ENCODE measurements around the gene FMR1NB. TPM values are rescaled to one million over a fixed set of nuclear protein-coding genes. Genes with fewer than 3 reads are reported as not detected.

The FMR1NB gene
- total and polyA plus RNA-seq, 2 of the 4 experiments (the other 2 are of a cell fraction) = not detected

GRCh38 chrX:147953976-147954375, 27.2 kb upstream of the FMR1NB start:
- DNase-seq = no peak

More at GRCh38 chrX:147953976-147954375, 27.2 kb upstream of the FMR1NB start:
- no CpG with 5 or more reads among the region's 2 CpGs for WGBS, 2 experiments (ENCODE audit: extremely low coverage in 2 of 2, insufficient read length in 1 of 2)
- Histone ChIP-seq H3K56ac (ENCODE audit: extremely low read depth, insufficient read depth, low read length) (no peak overlapping the region), H2BK15ac (ENCODE audit: low read depth, low read length) (no peak overlapping the region), H2AK5ac (ENCODE audit: low read depth, low read length) (no peak overlapping the region), H3K9me1 (ENCODE audit: insufficient read depth, low read length) (no peaks in the 10 kb centered on the region), H3K14ac (replicated peaks; ENCODE audit: low read depth, low read length) (no peak overlapping the region), H3K27ac (ENCODE audit: insufficient read depth, low read length) (no peak overlapping the region), H3K9ac (ENCODE audit: low read depth, low read length) (no peak overlapping the region), H3K4me1 (ENCODE audit: control insufficient read depth, insufficient read depth, low read length) (no peaks in the 10 kb centered on the region), H3K18ac (ENCODE audit: low read depth, low read length) (no peak overlapping the region), H3K36me3 (ENCODE audit: control insufficient read depth, insufficient read depth, low read length) (no peaks in the 10 kb centered on the region), H4K20me1 (ENCODE audit: insufficient read depth, low read length) (no peaks in the 10 kb centered on the region), H2BK5ac (ENCODE audit: low read depth, low read length, poor library complexity, severe bottlenecking) (no peak overlapping the region), H3K27me3 (ENCODE audit: control insufficient read depth, insufficient read depth, low read length) (no peaks in the 10 kb centered on the region), H2BK20ac (ENCODE audit: low read depth, low read length) (no peak overlapping the region), H4K91ac (ENCODE audit: insufficient read depth, low read depth, low read length) (no peak overlapping the region), H3K4ac (ENCODE audit: low read depth, low read length) (no peak overlapping the region), H4K8ac (ENCODE audit: low read depth in 2 of 2, low read length in 2 of 2) (no peak overlapping the region), H4K5ac (ENCODE audit: low read depth, low read length) (no peak overlapping the region), H3K9me3 (ENCODE audit: control insufficient read depth, insufficient read depth, low read length) (no peaks in the 10 kb centered on the region), H3K79me1 (ENCODE audit: low read depth in 1 of 2, low read length in 2 of 2) (no peaks in the 10 kb centered on the region), H3K4me3 (ENCODE audit: insufficient read depth, low read depth, low read length) (no peak overlapping the region), H3K23ac (ENCODE audit: low read depth, low read length) (no peak overlapping the region), H2AFZ (replicated peaks; ENCODE audit: low read length, poor library complexity) (no peak overlapping the region), H2AK9ac (replicated peaks; ENCODE audit: low read depth, low read length, poor library complexity) (no peak overlapping the region), H3K4me2 (ENCODE audit: low read depth, low read length) (no peak overlapping the region), H2BK120ac (ENCODE audit: low read depth, low read length) (no peak overlapping the region)
- POLR2A ChIA-PET (ENCODE audit: unreplicated experiment) = no interaction called here
- TF ChIP-seq MXI1 (IDR thresholded peaks at IDR 0.05; ENCODE audit: borderline replicate concordance, low read depth, low read length) (no peak), FOS (IDR thresholded peaks at IDR 0.05; ENCODE audit: low read depth, low read length) (no peak), SMC3 (IDR thresholded peaks at IDR 0.05; ENCODE audit: low read depth, low read length) (no peak), MAFK (IDR thresholded peaks at IDR 0.05; ENCODE audit: low read depth, low read length) (no peak), CTCF (conservative IDR thresholded peaks at IDR 0.05; ENCODE audit: low read depth, low read length) (no peak), RFX5 (IDR thresholded peaks at IDR 0.05; ENCODE audit: low read depth, low read length) (no peak), ELK1 (IDR thresholded peaks at IDR 0.05; ENCODE audit: borderline replicate concordance, low read depth, low read length) (no peak), MAZ (IDR thresholded peaks at IDR 0.05; ENCODE audit: borderline replicate concordance, low read depth, low read length) (no peak), BHLHE40 (IDR thresholded peaks at IDR 0.05; ENCODE audit: low read depth, low read length) (no peak), POLR2A (IDR thresholded peaks at IDR 0.05; ENCODE audit: low read depth, low read length) (no peak), RAD21 (IDR thresholded peaks at IDR 0.05; ENCODE audit: low read length) (no peak), RCOR1 (IDR thresholded peaks at IDR 0.05; ENCODE audit: insufficient replicate concordance, low read length) (no peak), CEBPB (IDR thresholded peaks at IDR 0.05; ENCODE audit: low read depth, low read length) (no peak)
- CTCF ChIA-PET = no interaction called here
- dilution Hi-C loops (cut with HindIII; ENCODE audit: low sequenced_read_pairs, unreplicated experiment) (no loop called here), intact Hi-C loops (cut with micrococcal nuclease) (no loop called here), in situ Hi-C loops (cut with MboI; ENCODE audit: low sequenced_read_pairs) (no loop called here)
- no TSS peak for BruUV-seq (replicated peaks)
- ATAC-seq (ENCODE audit: low read depth) = no peak

Measured in IMR-90 (cell line).